NCI-H2196 treated with DMSO at 0.1 percent for 48 hours (cell line): ENCODE measurements around the gene NNT.
"Not testable (repeated sequence)": the region's sequence is repeated elsewhere in the genome, so short reads cannot be mapped to it uniquely, and the experiment has no call there.

ENCODE experiments used
- DNase-seq: peaks from one replicate; lab custom pipeline; 2025; ENCODE audit not compliant: unreplicated experiment; lab: John Stamatoyannopoulos, UW

NNT gene

GRCh38 chr5:43582082-43583005 lies 20.6 kb upstream of the NNT start:
- no peak for DNase-seq

GRCh38 chr5:43583724-43584123 lies 19.3 kb upstream of the NNT start:
- no peak for DNase-seq

GRCh38 chr5:43584166-43584699 lies 18.7 kb upstream of the NNT start:
- DNase-seq: no peak

- no peak for DNase-seq
Observed at GRCh38 chr5:43588842-43589241, 14.1 kb upstream of the NNT start.

GRCh38 chr5:43589310-43589709 lies 13.7 kb upstream of the NNT start:
- DNase-seq: no peak

GRCh38 chr5:43590700-43591099 lies 12.3 kb upstream of the NNT start:
- DNase-seq: no peak

- no peak for DNase-seq
Observed at GRCh38 chr5:43592363-43592762, 10.6 kb upstream of the NNT start.

GRCh38 chr5:43598927-43599326 lies 4.1 kb upstream of the NNT start:
- not testable (repeated sequence) for DNase-seq

GRCh38 chr5:43601454-43602260 lies 1.3 kb upstream of the NNT start:
- DNase-seq: no peak

GRCh38 chr5:43603344-43604217 lies 601 bp downstream of the NNT start:
- peak; percentile 87 for DNase-seq

- no peak for DNase-seq
Observed at GRCh38 chr5:43604699-43605098, 1.7 kb downstream of the NNT start.

- no peak for DNase-seq
Observed at GRCh38 chr5:43606351-43606750, 3.4 kb downstream of the NNT start.

- DNase-seq: no peak
Observed at GRCh38 chr5:43608406-43608805, 5.4 kb downstream of the NNT start.

- no peak for DNase-seq
Observed at GRCh38 chr5:43609752-43610151, 6.8 kb downstream of the NNT start.

GRCh38 chr5:43613370-43613769 lies 10.4 kb downstream of the NNT start:
- no peak for DNase-seq

GRCh38 chr5:43615445-43616184 lies 12.6 kb downstream of the NNT start:
- DNase-seq: no peak

GRCh38 chr5:43616535-43616934 lies 13.6 kb downstream of the NNT start:
- DNase-seq: no peak

- DNase-seq: no peak
Observed at GRCh38 chr5:43619380-43619779, 16.4 kb downstream of the NNT start.

GRCh38 chr5:43619911-43620310 lies 16.9 kb downstream of the NNT start:
- DNase-seq: no peak

- DNase-seq: no peak
Observed at GRCh38 chr5:43620944-43621505, 18.0 kb downstream of the NNT start.
